Activated naive CD8-positive, alpha-beta T cell treated with anti-CD3 and anti-CD28 coated beads, Interleukin-2, amount 10 ng/mL, durations not matched to agents 7 days and 5 days (primary cell): ENCODE data around the gene TBL1XR1. TPM values are rescaled to one million over a fixed set of nuclear protein-coding genes. Genes with fewer than 3 reads are reported as not detected.

ENCODE experiments used
- ATAC-seq: fragments of 150-1000 bp; cut with Tn5 transposase; one replicate; pipeline ENCODE4 v1.10.0; 2021; ENCODE audit warnings: low read depth, moderate library complexity
- POLR2A ChIA-PET: fragments of 350-600 bp; sonication (Branson Sonifier 250); formaldehyde crosslinking; loops from one replicate; lab custom pipeline; 2021; ENCODE audit warnings: antibody characterized with exemption; lab: Charles Lee
- DNase-seq: peaks from one replicate; pipeline ENCODE4 v3.0.0; 2021
- H3K27ac Mint-ChIP-seq: one replicate; pipeline ENCODE4 v1.8.0; 2022; ENCODE audit warnings: mild to moderate bottlenecking, mixed read lengths
- H3K27me3 Mint-ChIP-seq: one replicate; pipeline ENCODE4 v1.8.0; 2022; ENCODE audit warnings: mild to moderate bottlenecking, moderate library complexity, mixed read lengths
- H3K36me3 Mint-ChIP-seq: one replicate; pipeline ENCODE4 v1.8.0; 2021; ENCODE audit warnings: mild to moderate bottlenecking, mixed read lengths
- H3K4me1 Mint-ChIP-seq: one replicate; pipeline ENCODE4 v1.8.0; 2021; ENCODE audit warnings: mixed read lengths
- H3K4me3 Mint-ChIP-seq: one replicate; pipeline ENCODE4 v1.8.0; 2022; ENCODE audit warnings: mild to moderate bottlenecking, moderate library complexity, mixed read lengths
- H3K9me3 Mint-ChIP-seq: one replicate; pipeline ENCODE4 v1.8.0; 2021; ENCODE audit warnings: mixed read lengths
- total RNA-seq, 2 experiments: library from RNA; stranded (reverse); gene quantifications; one replicate each; pipeline ENCODE4 v1.2.3, GENCODE V29; 2021

Gene TBL1XR1
- total RNA-seq, 2 experiments from 2014 or later, result 176 TPM

DNA sequence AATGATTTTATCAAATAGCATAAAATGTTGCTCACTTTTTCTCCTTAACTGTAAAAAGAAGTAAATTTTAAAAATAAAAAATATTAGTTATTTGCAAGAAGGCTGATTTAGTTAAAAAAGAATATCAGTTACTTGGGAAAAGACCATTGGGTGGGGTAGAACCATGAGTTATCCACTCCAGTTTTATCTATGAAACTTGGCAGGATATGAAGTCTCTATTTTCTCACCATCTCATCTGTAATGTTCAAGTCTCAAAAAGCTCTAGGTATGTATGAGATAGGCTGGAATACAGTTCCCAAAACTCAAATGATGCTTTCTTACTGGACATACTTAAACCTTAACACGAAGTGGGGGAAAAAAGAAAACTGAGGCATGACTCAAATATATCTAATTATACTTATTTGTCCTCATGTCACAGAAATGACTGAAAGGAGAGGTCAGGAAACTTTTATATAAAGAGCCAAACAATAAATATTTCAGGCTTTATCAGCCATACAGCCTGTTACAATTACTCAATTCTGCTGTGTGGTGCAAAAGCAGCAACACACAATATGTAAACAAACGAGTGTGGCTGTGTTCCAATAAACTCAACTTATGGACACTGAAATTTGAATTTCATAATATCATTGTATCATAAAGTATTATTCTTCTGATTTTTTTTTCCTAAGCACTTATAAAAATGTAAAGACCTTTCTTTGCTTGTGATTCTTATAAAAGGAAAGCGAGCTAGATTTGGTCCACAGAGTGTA lies 131.8 kb downstream of the TBL1XR1 start:
- Mint-ChIP-seq H3K27me3 (no peaks in the 10 kb centered on the region), H3K9me3 (no peaks in the 10 kb centered on the region), H3K36me3 (peaks cover 34% of the 10 kb centered on the region), H3K4me1 (peaks cover 26% of the 10 kb centered on the region), H3K27ac (no peak overlapping the region), H3K4me3 (no peak overlapping the region)
- no peak for ATAC-seq
- no peak for DNase-seq
- POLR2A ChIA-PET, result no interaction called here

DNA sequence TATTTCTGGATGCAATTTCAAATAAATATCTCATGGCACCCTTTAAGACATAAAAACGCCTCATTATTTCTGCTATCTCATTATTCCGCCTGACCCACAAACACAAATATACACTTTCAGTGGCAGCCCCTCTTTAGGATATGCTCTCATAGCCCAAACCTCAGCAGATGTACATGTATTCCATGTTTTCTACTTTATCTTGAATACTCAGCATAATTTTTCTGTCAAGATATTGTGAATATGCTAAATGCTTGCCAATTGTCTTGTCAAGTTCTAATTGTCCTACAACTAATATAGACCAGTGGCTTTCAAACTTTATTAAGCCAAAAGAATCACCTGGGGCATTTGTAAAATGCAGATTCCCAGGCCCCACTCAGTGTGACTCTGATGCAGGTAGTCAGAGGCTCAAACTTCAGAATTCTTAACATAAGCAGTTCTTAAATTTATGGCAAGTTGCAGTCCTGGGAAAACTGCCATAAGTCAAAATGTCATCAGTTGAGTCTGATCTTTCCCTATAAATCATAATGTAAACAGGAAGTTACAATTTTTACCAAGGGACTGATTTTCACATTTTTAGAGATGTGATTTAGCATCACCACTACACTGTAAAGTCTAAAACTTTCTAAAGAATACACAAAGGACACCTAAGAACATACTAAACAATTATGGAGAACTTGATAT lies 135.1 kb downstream of the TBL1XR1 start:
- Mint-ChIP-seq H3K27ac (no peak overlapping the region), H3K4me3 (no peak overlapping the region), H3K9me3 (no peaks in the 10 kb centered on the region), H3K36me3 (peaks cover 36% of the 10 kb centered on the region), H3K27me3 (no peaks in the 10 kb centered on the region), H3K4me1 (peaks cover 18% of the 10 kb centered on the region)
- ATAC-seq (no peak), DNase-seq (no peak)
- POLR2A ChIA-PET, result no interaction called here

DNA sequence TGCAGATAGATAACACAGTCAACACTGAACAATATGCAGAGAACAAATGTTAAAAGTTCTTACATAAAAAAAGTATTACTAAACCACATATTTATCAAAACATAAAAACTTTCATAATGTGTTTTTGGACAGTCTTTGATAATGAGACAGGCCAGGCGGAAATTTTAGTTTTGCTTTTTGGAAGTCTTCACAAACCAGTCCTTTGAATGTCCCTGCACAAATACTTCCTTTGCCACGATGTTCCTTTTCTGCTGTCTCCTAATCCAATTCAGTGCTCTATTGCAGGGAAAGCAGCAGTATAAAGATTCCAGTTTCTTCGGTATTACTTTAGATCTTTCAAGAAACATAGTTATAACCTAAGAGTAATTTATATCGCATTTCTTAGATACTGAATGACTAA lies 135.9 kb downstream of the TBL1XR1 start:
- Mint-ChIP-seq H3K27ac (no peak overlapping the region), H3K9me3 (no peaks in the 10 kb centered on the region), H3K4me3 (no peak overlapping the region), H3K27me3 (no peaks in the 10 kb centered on the region), H3K36me3 (peaks cover 35% of the 10 kb centered on the region), H3K4me1 (peaks cover 15% of the 10 kb centered on the region)
- ATAC-seq (no peak), DNase-seq (no peak)
- POLR2A ChIA-PET, result no interaction called here

GRCh38 chr3:177060492-177060891 lies 136.8 kb downstream of the TBL1XR1 start:
- H3K4me3 Mint-ChIP-seq, result no peak overlapping the region
- H3K27me3 Mint-ChIP-seq, result no peaks in the 10 kb centered on the region
- DNase-seq (no peak), ATAC-seq (no peak)
- H3K4me1 Mint-ChIP-seq, result peaks cover 15% of the 10 kb centered on the region
- peaks cover 29% of the 10 kb centered on the region for H3K36me3 Mint-ChIP-seq
- no peaks in the 10 kb centered on the region for H3K9me3 Mint-ChIP-seq
- no peak overlapping the region for H3K27ac Mint-ChIP-seq
- POLR2A ChIA-PET, result no interaction called here

DNA sequence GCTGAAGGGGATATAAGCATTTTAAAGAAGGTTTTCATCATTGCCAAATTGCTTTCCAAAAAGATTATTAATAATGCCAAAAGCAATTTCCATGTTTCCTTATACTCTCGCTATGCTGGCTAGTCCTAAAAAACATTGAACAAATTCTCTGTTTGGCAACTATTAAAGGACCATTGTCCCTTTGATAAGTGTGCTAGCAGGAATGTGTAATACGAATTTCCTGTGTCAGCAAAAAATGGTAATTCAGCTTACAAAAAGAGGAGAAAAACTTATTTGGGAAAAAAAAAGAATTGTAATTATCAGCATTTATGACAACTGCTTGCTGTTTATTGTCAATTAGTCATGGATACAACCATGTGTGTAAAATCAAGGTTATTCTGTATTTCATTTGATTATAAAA lies 138.6 kb downstream of the TBL1XR1 start:
- H3K27me3 Mint-ChIP-seq, result no peaks in the 10 kb centered on the region
- no peak for DNase-seq
- H3K4me3 Mint-ChIP-seq, result no peak overlapping the region
- no peak overlapping the region for H3K27ac Mint-ChIP-seq
- peaks cover 24% of the 10 kb centered on the region for H3K36me3 Mint-ChIP-seq
- H3K4me1 Mint-ChIP-seq, result peaks cover 19% of the 10 kb centered on the region
- ATAC-seq, result no peak
- no peaks in the 10 kb centered on the region for H3K9me3 Mint-ChIP-seq
- POLR2A ChIA-PET, result interaction anchor here (1.5 kb wide), 1 partner anchor 139 kb away, joined by 4 read pairs; no protein-coding TSS in a partner anchor

GRCh38 chr3:177057768-177058167 lies 139.5 kb downstream of the TBL1XR1 start:
- Mint-ChIP-seq H3K9me3 (no peaks in the 10 kb centered on the region), H3K27ac (no peak overlapping the region), H3K4me3 (no peak overlapping the region), H3K4me1 (peaks cover 20% of the 10 kb centered on the region), H3K27me3 (no peaks in the 10 kb centered on the region), H3K36me3 (peaks cover 25% of the 10 kb centered on the region)
- DNase-seq (no peak), ATAC-seq (peak; percentile 88)
- POLR2A ChIA-PET, result interaction anchor here (1.5 kb wide), 1 partner anchor 140 kb away, joined by 4 read pairs; no protein-coding TSS in a partner anchor

DNA sequence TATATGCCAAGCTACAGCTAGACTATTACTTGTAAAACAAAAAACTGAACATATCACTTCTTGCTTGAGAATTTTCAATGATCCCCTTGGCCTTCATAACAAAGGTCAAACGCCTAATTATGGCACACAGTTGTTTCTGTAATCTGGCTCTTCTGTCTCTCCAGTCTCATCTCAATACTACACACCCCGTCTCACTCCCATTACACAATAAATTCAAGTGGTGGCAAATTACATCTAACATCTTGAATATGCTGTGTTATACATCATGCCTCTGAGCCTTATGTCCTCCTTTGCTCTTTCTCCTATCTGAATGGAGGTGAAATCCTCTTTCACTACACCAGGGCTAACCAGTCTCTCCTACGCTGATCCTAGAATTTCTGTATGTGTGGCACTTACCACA lies 140.4 kb downstream of the TBL1XR1 start:
- no peaks in the 10 kb centered on the region for H3K9me3 Mint-ChIP-seq
- peaks cover 18% of the 10 kb centered on the region for H3K4me1 Mint-ChIP-seq
- peaks cover 21% of the 10 kb centered on the region for H3K36me3 Mint-ChIP-seq
- H3K27ac Mint-ChIP-seq, result no peak overlapping the region
- POLR2A ChIA-PET, result no interaction called here
- no peaks in the 10 kb centered on the region for H3K27me3 Mint-ChIP-seq
- H3K4me3 Mint-ChIP-seq, result no peak overlapping the region
- no peak for ATAC-seq
- no peak for DNase-seq

DNA sequence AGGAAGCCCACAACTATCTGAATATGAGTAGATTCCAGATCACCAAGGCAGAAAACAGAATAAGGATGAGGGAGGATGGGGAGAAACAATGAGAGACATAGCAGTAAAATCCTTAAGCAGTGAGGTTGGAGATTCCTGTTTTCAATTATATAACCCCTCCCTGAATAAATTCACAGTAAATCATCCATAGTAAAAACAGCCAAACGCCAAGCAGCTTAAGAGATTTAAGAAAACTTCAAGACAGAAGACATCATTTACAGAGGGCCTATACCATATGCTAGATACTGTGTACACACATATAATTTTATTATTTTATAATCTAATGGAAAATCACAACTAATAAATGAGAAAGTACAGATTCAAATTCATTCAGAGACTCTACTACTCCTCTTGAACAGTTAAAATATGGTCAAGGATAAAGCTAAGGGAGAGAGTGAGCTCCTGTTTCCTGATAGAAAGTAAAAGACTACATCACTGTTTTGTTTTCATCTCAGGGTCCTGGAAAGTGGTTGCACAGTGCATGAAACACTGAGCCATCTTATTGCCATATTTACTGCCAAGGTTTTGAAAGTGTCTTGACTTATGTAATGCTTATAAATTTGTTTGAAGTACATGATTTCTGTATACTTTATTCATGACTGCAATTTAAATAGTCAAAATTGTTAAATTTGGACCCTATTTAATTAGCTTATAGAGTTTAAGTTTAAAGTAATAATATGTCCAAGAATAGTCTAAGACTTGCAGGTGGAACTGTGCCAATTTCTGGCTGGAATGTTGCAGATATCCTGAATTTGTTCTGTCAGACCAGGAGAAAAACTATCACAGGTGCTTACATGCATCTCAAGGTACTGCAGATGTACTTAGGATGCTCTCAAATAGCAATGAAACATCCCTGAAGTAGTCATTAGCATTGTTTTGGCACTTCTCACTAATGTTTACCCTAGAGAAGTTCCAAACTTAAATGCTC lies 141.4 kb downstream of the TBL1XR1 start:
- H3K27me3 Mint-ChIP-seq, result no peaks in the 10 kb centered on the region
- no peaks in the 10 kb centered on the region for H3K9me3 Mint-ChIP-seq
- peaks cover 19% of the 10 kb centered on the region for H3K4me1 Mint-ChIP-seq
- peaks cover 20% of the 10 kb centered on the region for H3K36me3 Mint-ChIP-seq
- ATAC-seq (no peak), DNase-seq (no peak)
- no peak overlapping the region for H3K27ac Mint-ChIP-seq
- H3K4me3 Mint-ChIP-seq, result no peak overlapping the region
- POLR2A ChIA-PET, result no interaction called here

DNA sequence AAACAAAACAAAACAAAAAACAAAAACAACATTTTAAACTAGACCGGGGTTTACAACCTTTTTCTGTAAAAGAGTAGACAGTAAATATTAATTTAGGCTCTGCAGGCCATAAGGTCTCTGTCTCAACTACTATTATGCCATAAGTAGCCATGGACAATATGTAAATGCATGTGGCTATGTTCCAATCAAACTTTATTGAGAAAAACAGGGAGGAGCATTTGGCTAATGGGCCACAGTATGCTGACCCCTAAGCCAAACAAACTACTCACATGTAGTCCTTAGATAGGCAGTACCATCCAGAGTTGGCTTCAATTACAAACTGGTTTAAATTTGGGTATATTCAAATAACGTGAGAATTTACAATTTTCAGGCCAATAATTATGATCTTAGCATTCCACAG lies 144.2 kb downstream of the TBL1XR1 start:
- Mint-ChIP-seq H3K27me3 (no peaks in the 10 kb centered on the region), H3K27ac (no peak overlapping the region)
- POLR2A ChIA-PET, result no interaction called here

GRCh38 chr3:177051411-177051810 lies 145.9 kb downstream of the TBL1XR1 start:
- H3K4me1 Mint-ChIP-seq, result peaks cover 14% of the 10 kb centered on the region
- H3K27me3 Mint-ChIP-seq, result no peaks in the 10 kb centered on the region
- no peaks in the 10 kb centered on the region for H3K9me3 Mint-ChIP-seq
- POLR2A ChIA-PET, result interaction anchor here (1.0 to 1.1 kb wide), 3 partner anchors 147 to 308 kb away, joined by 4 read pairs; no protein-coding TSS in a partner anchor
- no peak for DNase-seq
- ATAC-seq, result no peak
- H3K36me3 Mint-ChIP-seq, result peaks cover 24% of the 10 kb centered on the region
- no peak overlapping the region for H3K4me3 Mint-ChIP-seq
- peak overlapping the region; percentile 14 for H3K27ac Mint-ChIP-seq

More for the DNA sequence above, 144.2 kb downstream of the TBL1XR1 start:
- Mint-ChIP-seq H3K4me3 (no peak overlapping the region), H3K36me3 (peaks cover 15% of the 10 kb centered on the region), H3K9me3 (no peaks in the 10 kb centered on the region), H3K4me1 (peaks cover 14% of the 10 kb centered on the region)
- DNase-seq (no peak), ATAC-seq (no peak)

DNA sequence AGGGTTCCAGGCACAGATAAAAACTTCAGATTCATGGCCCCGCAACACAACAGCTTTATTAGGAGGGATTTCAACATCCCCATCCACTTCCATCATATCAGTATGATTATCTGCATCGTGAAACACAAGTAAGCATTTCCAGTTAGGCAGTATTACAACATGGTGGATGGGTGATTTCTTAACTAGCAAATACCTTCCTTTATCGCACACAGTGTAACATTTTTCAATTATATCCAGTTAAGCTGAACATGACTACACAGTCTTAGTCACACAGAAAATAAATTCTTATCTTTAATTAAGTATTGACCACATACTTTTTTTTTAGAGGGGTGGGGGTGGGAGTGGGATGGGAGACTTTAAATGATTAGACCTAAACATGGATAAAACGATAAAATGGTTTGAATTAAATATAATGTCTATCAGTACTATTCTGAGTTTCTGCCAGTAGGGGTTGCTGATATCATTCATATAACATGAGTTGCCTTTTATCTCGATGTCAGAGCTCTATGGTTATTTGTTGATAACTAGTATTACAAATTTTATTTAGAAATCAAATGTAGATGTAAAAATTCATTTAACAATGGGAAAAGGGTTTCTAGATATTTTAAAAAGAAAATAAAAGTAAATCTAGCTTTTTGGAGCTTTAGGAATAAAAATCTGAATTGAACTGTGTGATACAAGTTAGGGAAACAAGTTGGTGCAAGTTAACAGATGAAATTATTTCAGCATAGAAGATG lies 146.6 kb downstream of the TBL1XR1 start:
- Mint-ChIP-seq H3K27ac (no peak overlapping the region), H3K4me1 (peaks cover 12% of the 10 kb centered on the region), H3K9me3 (no peaks in the 10 kb centered on the region)

GRCh38 chr3:177045767-177046166 lies 151.5 kb downstream of the TBL1XR1 start:
- ATAC-seq, result no peak
- Mint-ChIP-seq H3K27me3 (no peaks in the 10 kb centered on the region), H3K9me3 (no peaks in the 10 kb centered on the region), H3K4me1 (peaks cover 10% of the 10 kb centered on the region), H3K36me3 (peaks cover 51% of the 10 kb centered on the region), H3K27ac (no peak overlapping the region), H3K4me3 (no peak overlapping the region)
- no peak for DNase-seq
- POLR2A ChIA-PET, result interaction anchor here (0.5 kb wide), 1 partner anchor 147 kb away, joined by 5 read pairs; no protein-coding TSS in a partner anchor

More for the DNA sequence above, 146.6 kb downstream of the TBL1XR1 start:
- DNase-seq, result no peak
- Mint-ChIP-seq H3K36me3 (peaks cover 27% of the 10 kb centered on the region), H3K4me3 (no peak overlapping the region), H3K27me3 (no peaks in the 10 kb centered on the region)
- peak; percentile 56 for ATAC-seq
- POLR2A ChIA-PET, result interaction anchor here (0.7 to 1.1 kb wide), 4 partner anchors 109 to 727 kb away, joined by 3 to 4 read pairs (median 4); no protein-coding TSS in a partner anchor
